Measurements from ENCODE around the gene GALNTL6.
"Not testable (repeated sequence)": the region's sequence is repeated elsewhere in the genome, so short reads cannot be mapped to it uniquely, and the experiment has no call there.

- TF ChIP-seq, protein P1, sequence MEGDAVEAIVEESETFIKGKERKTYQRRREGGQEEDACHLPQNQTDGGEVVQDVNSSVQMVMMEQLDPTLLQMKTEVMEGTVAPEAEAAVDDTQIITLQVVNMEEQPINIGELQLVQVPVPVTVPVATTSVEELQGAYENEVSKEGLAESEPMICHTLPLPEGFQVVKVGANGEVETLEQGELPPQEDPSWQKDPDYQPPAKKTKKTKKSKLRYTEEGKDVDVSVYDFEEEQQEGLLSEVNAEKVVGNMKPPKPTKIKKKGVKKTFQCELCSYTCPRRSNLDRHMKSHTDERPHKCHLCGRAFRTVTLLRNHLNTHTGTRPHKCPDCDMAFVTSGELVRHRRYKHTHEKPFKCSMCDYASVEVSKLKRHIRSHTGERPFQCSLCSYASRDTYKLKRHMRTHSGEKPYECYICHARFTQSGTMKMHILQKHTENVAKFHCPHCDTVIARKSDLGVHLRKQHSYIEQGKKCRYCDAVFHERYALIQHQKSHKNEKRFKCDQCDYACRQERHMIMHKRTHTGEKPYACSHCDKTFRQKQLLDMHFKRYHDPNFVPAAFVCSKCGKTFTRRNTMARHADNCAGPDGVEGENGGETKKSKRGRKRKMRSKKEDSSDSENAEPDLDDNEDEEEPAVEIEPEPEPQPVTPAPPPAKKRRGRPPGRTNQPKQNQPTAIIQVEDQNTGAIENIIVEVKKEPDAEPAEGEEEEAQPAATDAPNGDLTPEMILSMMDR (IDR thresholded peaks at IDR 0.05): not testable (repeated sequence)
- not testable (repeated sequence) for TF ChIP-seq EP300, POLR2A (IDR thresholded peaks at IDR 0.05)
These were observed 920.4 kb downstream of the GALNTL6 start for GRCh38 chr4:172733645-172734044.

All from suprapubic skin (tissue), 3 donors.